Endothelial cell of umbilical vein (primary cell): ENCODE results near the gene PPP1R2C.

Experiments
- CTCF ChIP-seq, 2 donors: IDR thresholded peaks; 1 replicate in 1 of 2; 2 replicates in 1 of 2; pipeline ENCODE4 v1.5.1; 2011; ENCODE audit warnings: low read length in 2 of 2, mild to moderate bottlenecking in 2 of 2, moderate library complexity in 2 of 2, control low read depth in 1 of 2, inconsistent platforms in 1 of 2, low read depth in 1 of 2; ENCODE audit not compliant: insufficient read depth in 1 of 2; ENCODE audit errors: extremely low read depth in 1 of 2
- EZH2 ChIP-seq: IDR thresholded peaks from 2 replicates; pipeline ENCODE4 v1.6.1; 2012; ENCODE audit warnings: borderline replicate concordance, low read depth, mild to moderate bottlenecking, moderate library complexity, low read length, inconsistent platforms; ENCODE audit not compliant: severe bottlenecking
- JUN ChIP-seq: IDR thresholded peaks from 2 replicates; pipeline ENCODE4 v1.6.1; 2011; ENCODE audit warnings: borderline replicate concordance, low read depth; ENCODE audit not compliant: insufficient read length, insufficient read depth
- MYC ChIP-seq: IDR thresholded peaks from one replicate; pipeline ENCODE4 v1.6.1; 2011; ENCODE audit warnings: mild to moderate bottlenecking, low read depth, low read length
- POLR2A ChIP-seq: IDR thresholded peaks from 2 replicates; pipeline ENCODE4 v1.6.1; 2012; ENCODE audit warnings: low read depth, mild to moderate bottlenecking, control low read depth, low read length
- POLR2AphosphoS5 ChIP-seq: IDR thresholded peaks from 2 replicates; pipeline ENCODE4 v1.6.1; 2012; ENCODE audit warnings: low read depth, mild to moderate bottlenecking, control low read depth, low read length, moderate library complexity; ENCODE audit not compliant: insufficient read depth
- TF ChIP-seq, protein P1 (sequence below): IDR thresholded peaks from 2 replicates; pipeline ENCODE4 v1.6.1; 2011; ENCODE audit not compliant: insufficient read depth, insufficient read length

DNA sequence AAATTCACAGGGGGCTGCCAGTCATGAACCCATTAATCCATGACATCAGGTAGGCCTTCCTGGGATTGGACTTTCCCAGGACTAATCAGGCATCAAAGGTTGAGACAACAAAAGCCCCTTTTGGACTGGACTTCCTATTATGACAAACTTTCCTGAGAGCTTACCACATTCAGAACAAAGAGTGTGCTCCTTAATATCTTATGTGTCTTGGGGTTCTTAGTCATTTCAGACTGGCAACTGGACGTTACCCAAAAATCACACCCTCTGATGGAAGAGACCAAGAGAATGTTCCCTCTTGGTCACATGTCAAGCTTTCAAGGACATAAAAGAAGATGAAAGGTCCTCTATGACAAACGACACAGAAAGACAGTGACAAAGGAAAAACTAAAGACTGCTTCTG lies 31.6 kb upstream of the PPP1R2C start:
- TF ChIP-seq CTCF (IDR thresholded peaks at IDR 0.05; ENCODE audit: extremely low read depth in 1 of 2, insufficient read depth in 1 of 2, low read depth in 1 of 2, low read length in 2 of 2) (no peak), POLR2AphosphoS5 (no peak), POLR2A (no peak), EZH2 (no peak), MYC (no peak), JUN (no peak)
- TF ChIP-seq, protein P1, sequence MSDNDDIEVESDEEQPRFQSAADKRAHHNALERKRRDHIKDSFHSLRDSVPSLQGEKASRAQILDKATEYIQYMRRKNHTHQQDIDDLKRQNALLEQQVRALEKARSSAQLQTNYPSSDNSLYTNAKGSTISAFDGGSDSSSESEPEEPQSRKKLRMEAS = no peak
